ENCODE results near the gene WNT7B. TPM values are rescaled to one million over a fixed set of nuclear protein-coding genes. Genes with fewer than 3 reads are reported as not detected.

WNT7B gene
- total RNA-seq, 2 experiments from 2014 or later = not detected

- no peaks in the 10 kb centered on the region for H3K9me3 Mint-ChIP-seq
Measured at GRCh38 chr22:45903355-45904135, 73.4 kb downstream of the WNT7B start.

GRCh38 chr22:45897736-45898135 is 79.2 kb downstream of the WNT7B start:
- Mint-ChIP-seq H3K9me3 (no peaks in the 10 kb centered on the region), H3K4me1 (no peaks in the 10 kb centered on the region), H3K36me3 (ENCODE audit: low read depth) (no peaks in the 10 kb centered on the region), H3K27me3 (peaks cover 9% of the 10 kb centered on the region), H3K4me3 (no peak overlapping the region), H3K27ac (no peak overlapping the region)
- ChIA-PET CTCF (no interaction called here), POLR2A (no interaction called here)
- DNase-seq = no peak

More at GRCh38 chr22:45903355-45904135, 73.4 kb downstream of the WNT7B start:
- no peaks in the 10 kb centered on the region for H3K36me3 Mint-ChIP-seq (ENCODE audit: low read depth)
- ChIA-PET CTCF (no interaction called here), POLR2A (no interaction called here)
- H3K4me1 Mint-ChIP-seq = no peaks in the 10 kb centered on the region
- DNase-seq = no peak
- H3K27me3 Mint-ChIP-seq = peaks cover 17% of the 10 kb centered on the region
- H3K27ac Mint-ChIP-seq = no peak overlapping the region
- no peak overlapping the region for H3K4me3 Mint-ChIP-seq

GRCh38 chr22:45896964-45897538 is 79.9 kb downstream of the WNT7B start:
- Mint-ChIP-seq H3K4me3 (no peak overlapping the region), H3K27me3 (peaks cover 7% of the 10 kb centered on the region), H3K9me3 (no peaks in the 10 kb centered on the region), H3K36me3 (ENCODE audit: low read depth) (no peaks in the 10 kb centered on the region), H3K4me1 (no peaks in the 10 kb centered on the region), H3K27ac (no peak overlapping the region)
- ChIA-PET POLR2A (no interaction called here), CTCF (no interaction called here)
- DNase-seq = no peak

GRCh38 chr22:45896153-45896951 is 80.6 kb downstream of the WNT7B start:
- Mint-ChIP-seq H3K27me3 (peaks cover 7% of the 10 kb centered on the region), H3K9me3 (no peaks in the 10 kb centered on the region), H3K36me3 (ENCODE audit: low read depth) (no peaks in the 10 kb centered on the region), H3K4me1 (no peaks in the 10 kb centered on the region), H3K4me3 (no peak overlapping the region), H3K27ac (no peak overlapping the region)
- CTCF ChIA-PET = no interaction called here
- no peak for DNase-seq
- POLR2A ChIA-PET = no interaction called here

- CTCF ChIA-PET = no interaction called here
- no peak overlapping the region for H3K4me3 Mint-ChIP-seq
Measured at GRCh38 chr22:45895436-45896152, 81.4 kb downstream of the WNT7B start.

GRCh38 chr22:45893516-45893915 is 83.4 kb downstream of the WNT7B start:
- Mint-ChIP-seq H3K27ac (no peak overlapping the region), H3K4me1 (no peaks in the 10 kb centered on the region)
- CTCF ChIA-PET = interaction anchor here (1.1 kb wide), 1 partner anchor 30 kb away, joined by 4 read pairs; no protein-coding TSS in a partner anchor

More at GRCh38 chr22:45895436-45896152, 81.4 kb downstream of the WNT7B start:
- Mint-ChIP-seq H3K9me3 (no peaks in the 10 kb centered on the region), H3K27me3 (peaks cover 10% of the 10 kb centered on the region), H3K36me3 (ENCODE audit: low read depth) (no peaks in the 10 kb centered on the region), H3K27ac (no peak overlapping the region), H3K4me1 (no peaks in the 10 kb centered on the region)
- DNase-seq = no peak
- POLR2A ChIA-PET = no interaction called here

GRCh38 chr22:45892681-45893461 is 84.1 kb downstream of the WNT7B start:
- ChIA-PET POLR2A (interaction anchor here (0.8 kb wide), 1 partner anchor 583 kb away, joined by 3 read pairs; no protein-coding TSS in a partner anchor), CTCF (interaction anchor here (1.1 kb wide), 1 partner anchor 29 kb away, joined by 4 read pairs; no protein-coding TSS in a partner anchor)
- H3K27ac Mint-ChIP-seq = no peak overlapping the region
- no peak for DNase-seq
- no peaks in the 10 kb centered on the region for H3K36me3 Mint-ChIP-seq (ENCODE audit: low read depth)
- peaks cover 5% of the 10 kb centered on the region for H3K27me3 Mint-ChIP-seq
- H3K9me3 Mint-ChIP-seq = no peaks in the 10 kb centered on the region
- H3K4me3 Mint-ChIP-seq = no peak overlapping the region
- no peaks in the 10 kb centered on the region for H3K4me1 Mint-ChIP-seq

More at GRCh38 chr22:45893516-45893915, 83.4 kb downstream of the WNT7B start:
- H3K27me3 Mint-ChIP-seq = peaks cover 5% of the 10 kb centered on the region
- H3K4me3 Mint-ChIP-seq = no peak overlapping the region
- H3K36me3 Mint-ChIP-seq (ENCODE audit: low read depth) = no peaks in the 10 kb centered on the region
- no peak for DNase-seq
- POLR2A ChIA-PET = interaction anchor here (0.8 kb wide), 1 partner anchor 582 kb away, joined by 3 read pairs; no protein-coding TSS in a partner anchor
- no peaks in the 10 kb centered on the region for H3K9me3 Mint-ChIP-seq

- Mint-ChIP-seq H3K27me3 (peaks cover 5% of the 10 kb centered on the region), H3K36me3 (ENCODE audit: low read depth) (no peaks in the 10 kb centered on the region), H3K9me3 (no peaks in the 10 kb centered on the region), H3K27ac (no peak overlapping the region), H3K4me1 (no peaks in the 10 kb centered on the region), H3K4me3 (no peak overlapping the region)
- CTCF ChIA-PET = no interaction called here
- POLR2A ChIA-PET = interaction anchor here (0.7 kb wide), 1 partner anchor 117 kb away, joined by 3 read pairs; no protein-coding TSS in a partner anchor
- DNase-seq = no peak
Measured at GRCh38 chr22:45891996-45892621, 84.9 kb downstream of the WNT7B start.

- DNase-seq = no peak
- Mint-ChIP-seq H3K4me1 (no peaks in the 10 kb centered on the region), H3K27ac (no peak overlapping the region), H3K4me3 (no peak overlapping the region), H3K27me3 (peaks cover 5% of the 10 kb centered on the region), H3K9me3 (no peaks in the 10 kb centered on the region), H3K36me3 (ENCODE audit: low read depth) (no peaks in the 10 kb centered on the region)
- POLR2A ChIA-PET = interaction anchor here (0.7 kb wide), 1 partner anchor 117 kb away, joined by 3 read pairs; no protein-coding TSS in a partner anchor
- CTCF ChIA-PET = no interaction called here
Measured at GRCh38 chr22:45891471-45891995, 85.4 kb downstream of the WNT7B start.

GRCh38 chr22:45891021-45891421 is 85.9 kb downstream of the WNT7B start:
- no peak overlapping the region for H3K27ac Mint-ChIP-seq
- ChIA-PET POLR2A (interaction anchor here (0.7 kb wide), 1 partner anchor 118 kb away, joined by 3 read pairs; no protein-coding TSS in a partner anchor), CTCF (no interaction called here)
- DNase-seq = no peak
- H3K4me1 Mint-ChIP-seq = no peaks in the 10 kb centered on the region
- H3K27me3 Mint-ChIP-seq = peaks cover 5% of the 10 kb centered on the region
- no peaks in the 10 kb centered on the region for H3K9me3 Mint-ChIP-seq
- no peak overlapping the region for H3K4me3 Mint-ChIP-seq
- H3K36me3 Mint-ChIP-seq (ENCODE audit: low read depth) = no peaks in the 10 kb centered on the region

GRCh38 chr22:45890351-45890635 is 86.7 kb downstream of the WNT7B start:
- peaks cover 5% of the 10 kb centered on the region for H3K27me3 Mint-ChIP-seq
- H3K9me3 Mint-ChIP-seq = no peaks in the 10 kb centered on the region
- no peak overlapping the region for H3K4me3 Mint-ChIP-seq
- CTCF ChIA-PET = no interaction called here
- H3K36me3 Mint-ChIP-seq (ENCODE audit: low read depth) = no peaks in the 10 kb centered on the region
- POLR2A ChIA-PET = no interaction called here
- no peaks in the 10 kb centered on the region for H3K4me1 Mint-ChIP-seq
- H3K27ac Mint-ChIP-seq = no peak overlapping the region
- no peak for DNase-seq

Data from activated CD4-positive, alpha-beta memory T cell treated with anti-CD3 and anti-CD28 coated beads, Interleukin-2, amount 10 ng/mL, durations not matched to agents 7 days and 5 days (primary cell).